ENCODE data around the gene ILRUN. TPM values are rescaled to one million over a fixed set of nuclear protein-coding genes. Genes with fewer than 3 reads are reported as not detected.
"Not testable (repeated sequence)": the region's sequence is repeated elsewhere in the genome, so short reads cannot be mapped to it uniquely, and the experiment has no call there.

The ILRUN gene
- total RNA-seq, 1 donor from 2014 or later = 67.2 TPM

GRCh38 chr6:34652263-34652662 lies 44.3 kb downstream of the ILRUN start:
- Mint-ChIP-seq H3K36me3 (ENCODE audit: low read depth) (peaks cover 31% of the 10 kb centered on the region), H3K9me3 (no peaks in the 10 kb centered on the region), H3K4me1 (peaks cover 27% of the 10 kb centered on the region), H3K27ac (no peak overlapping the region), H3K27me3 (no peaks in the 10 kb centered on the region), H3K4me3 (no peak overlapping the region)
- intact Hi-C loops (cut with micrococcal nuclease) = loop anchor here (10.0 kb wide), 1 partner anchor 407 kb away; the partner anchor contains the start of gene SMIM29
- no peak for DNase-seq

- no peak for DNase-seq
- peaks cover 21% of the 10 kb centered on the region for H3K4me1 Mint-ChIP-seq
- peaks cover 40% of the 10 kb centered on the region for H3K36me3 Mint-ChIP-seq (ENCODE audit: low read depth)
- H3K27me3 Mint-ChIP-seq = no peaks in the 10 kb centered on the region
- H3K9me3 Mint-ChIP-seq = no peaks in the 10 kb centered on the region
- intact Hi-C loops (cut with micrococcal nuclease) = loop anchor here (10.0 kb wide), 1 partner anchor 406 kb away; the partner anchor contains the start of gene SMIM29
- H3K4me3 Mint-ChIP-seq = no peak overlapping the region
- no peak overlapping the region for H3K27ac Mint-ChIP-seq
Observed at GRCh38 chr6:34650823-34651222, 45.7 kb downstream of the ILRUN start.

GRCh38 chr6:34650232-34650631 lies 46.3 kb downstream of the ILRUN start:
- DNase-seq, H3K27ac Mint-ChIP-seq, H3K9me3 Mint-ChIP-seq, H3K4me3 Mint-ChIP-seq, H3K27me3 Mint-ChIP-seq: not testable (repeated sequence)
- H3K36me3 Mint-ChIP-seq (ENCODE audit: low read depth) = peaks cover 44% of the 10 kb centered on the region
- intact Hi-C loops (cut with micrococcal nuclease) = loop anchor here (10.0 kb wide), 1 partner anchor 405 kb away; the partner anchor contains the start of gene SMIM29
- H3K4me1 Mint-ChIP-seq = peaks cover 15% of the 10 kb centered on the region

- intact Hi-C loops (cut with micrococcal nuclease) = no loop called here
- Mint-ChIP-seq H3K27me3 (no peaks in the 10 kb centered on the region), H3K27ac (no peak overlapping the region), H3K4me3 (no peak overlapping the region), H3K9me3 (no peaks in the 10 kb centered on the region), H3K4me1 (peaks cover 13% of the 10 kb centered on the region), H3K36me3 (ENCODE audit: low read depth) (peaks cover 47% of the 10 kb centered on the region)
- DNase-seq = no peak
Observed at GRCh38 chr6:34648806-34649205, 47.8 kb downstream of the ILRUN start.

Other genes with a start within 250 kb of the ILRUN start
- not detected in 2 replicates for gene PACSIN1, start 230.7 kb downstream of the ILRUN start, total RNA-seq
- not detected in 2 replicates for gene SPDEF, start 140.4 kb downstream of the ILRUN start, total RNA-seq
- gene SNRPC, start 60.7 kb upstream of the ILRUN start, total RNA-seq = 185 TPM in 2 replicates
- 17.0 and 18.3 TPM in 2 replicates for gene BLTP3A, start 95.3 kb upstream of the ILRUN start, total RNA-seq
- 37.3 and 40.3 TPM in 2 replicates for gene TAF11, start 191.3 kb upstream of the ILRUN start, total RNA-seq
- 7.3 and 8.4 TPM in 2 replicates for gene ANKS1A, start 192.5 kb upstream of the ILRUN start, total RNA-seq